ENCODE measurements around the gene MAPKAPK3. TPM values are rescaled to one million over a fixed set of nuclear protein-coding genes. Genes with fewer than 3 reads are reported as not detected.

MAPKAPK3 gene
- total and polyA plus RNA-seq, 2 experiments from 2014 or later, result 40.5 to 43.1 TPM

DNA sequence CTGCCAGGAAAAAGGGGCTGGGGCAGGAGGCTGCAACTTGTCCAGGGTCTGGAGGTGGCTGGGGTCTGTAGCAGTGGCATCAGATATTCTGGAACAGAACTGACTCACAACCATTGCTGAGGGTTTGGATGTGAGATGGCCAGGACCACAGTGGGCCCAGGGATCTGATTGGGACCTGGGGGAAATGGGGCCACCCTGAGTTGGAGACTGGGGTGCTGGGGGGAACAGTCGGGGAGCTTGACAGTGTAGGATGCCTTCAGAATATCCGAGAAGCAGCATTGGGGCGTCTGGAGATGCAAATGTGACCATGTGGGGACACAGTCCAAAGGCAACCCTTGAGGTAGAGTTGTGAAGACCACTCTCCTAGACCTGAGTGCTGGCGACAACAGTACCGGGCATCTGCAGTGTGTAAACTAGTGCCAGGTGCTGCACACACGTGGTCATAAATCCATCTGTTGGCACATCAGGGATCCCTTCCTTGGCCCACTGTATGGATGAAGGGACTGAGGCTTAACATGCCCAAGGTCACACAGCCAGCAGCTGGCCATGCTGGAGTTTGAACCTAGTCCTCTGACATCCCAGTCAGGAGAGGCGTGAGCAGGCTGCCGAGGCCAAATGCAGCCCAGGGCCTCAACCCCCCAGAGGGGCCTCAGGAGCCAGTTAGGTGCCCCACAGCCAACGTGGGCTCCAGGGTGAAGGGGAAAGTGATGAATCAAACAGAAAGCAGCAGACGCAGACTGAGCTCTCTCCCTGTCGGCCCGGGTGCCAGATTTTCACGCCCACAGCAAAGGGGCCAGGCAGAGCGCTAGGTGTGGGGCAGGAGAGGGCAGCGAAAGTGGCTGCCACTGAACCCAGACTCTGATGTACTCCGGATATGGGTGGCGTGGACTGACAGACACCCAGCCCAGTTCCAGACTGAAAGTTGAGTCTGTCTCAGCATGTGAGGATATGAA is 28.9 kb upstream of the MAPKAPK3 start:
- Histone ChIP-seq H4K20me1 (ENCODE audit: insufficient read depth, poor library complexity, severe bottlenecking) (no peaks in the 10 kb centered on the region), H3K27me3 (no peaks in the 10 kb centered on the region), H3K9me2 (replicated peaks; ENCODE audit: insufficient read depth) (no peaks in the 10 kb centered on the region), H2AFZ (no peak overlapping the region), H3K9me3 (ENCODE audit: low read depth) (no peaks in the 10 kb centered on the region), H3K27ac (peak overlapping the region; percentile 5), H3K79me2 (no peaks in the 10 kb centered on the region), H3K4me3 (no peak overlapping the region), H3K4me2 (no peak overlapping the region), H3K4me1 (ENCODE audit: insufficient read depth) (peaks cover 4% of the 10 kb centered on the region), H3K36me3 (replicated peaks; ENCODE audit: insufficient read depth, low read depth) (no peaks in the 10 kb centered on the region)
- TF ChIP-seq, protein P1, sequence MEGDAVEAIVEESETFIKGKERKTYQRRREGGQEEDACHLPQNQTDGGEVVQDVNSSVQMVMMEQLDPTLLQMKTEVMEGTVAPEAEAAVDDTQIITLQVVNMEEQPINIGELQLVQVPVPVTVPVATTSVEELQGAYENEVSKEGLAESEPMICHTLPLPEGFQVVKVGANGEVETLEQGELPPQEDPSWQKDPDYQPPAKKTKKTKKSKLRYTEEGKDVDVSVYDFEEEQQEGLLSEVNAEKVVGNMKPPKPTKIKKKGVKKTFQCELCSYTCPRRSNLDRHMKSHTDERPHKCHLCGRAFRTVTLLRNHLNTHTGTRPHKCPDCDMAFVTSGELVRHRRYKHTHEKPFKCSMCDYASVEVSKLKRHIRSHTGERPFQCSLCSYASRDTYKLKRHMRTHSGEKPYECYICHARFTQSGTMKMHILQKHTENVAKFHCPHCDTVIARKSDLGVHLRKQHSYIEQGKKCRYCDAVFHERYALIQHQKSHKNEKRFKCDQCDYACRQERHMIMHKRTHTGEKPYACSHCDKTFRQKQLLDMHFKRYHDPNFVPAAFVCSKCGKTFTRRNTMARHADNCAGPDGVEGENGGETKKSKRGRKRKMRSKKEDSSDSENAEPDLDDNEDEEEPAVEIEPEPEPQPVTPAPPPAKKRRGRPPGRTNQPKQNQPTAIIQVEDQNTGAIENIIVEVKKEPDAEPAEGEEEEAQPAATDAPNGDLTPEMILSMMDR (IDR thresholded peaks at IDR 0.05; ENCODE audit: poor library complexity), result no peak
- TF ChIP-seq EZH2phosphoT487 (IDR thresholded peaks at IDR 0.05; ENCODE audit: low read depth, severe bottlenecking, unreplicated experiment) (no peak), EZH2 (IDR thresholded peaks at IDR 0.05; ENCODE audit: borderline replicate concordance) (no peak)
- no peak for DNase-seq (ENCODE audit: low spot score)
- 71% methylated on average over 17 of the region's 17 CpGs for WGBS (ENCODE audit: low lambda C conversion rate, missing lambda C conversion rate)

DNA sequence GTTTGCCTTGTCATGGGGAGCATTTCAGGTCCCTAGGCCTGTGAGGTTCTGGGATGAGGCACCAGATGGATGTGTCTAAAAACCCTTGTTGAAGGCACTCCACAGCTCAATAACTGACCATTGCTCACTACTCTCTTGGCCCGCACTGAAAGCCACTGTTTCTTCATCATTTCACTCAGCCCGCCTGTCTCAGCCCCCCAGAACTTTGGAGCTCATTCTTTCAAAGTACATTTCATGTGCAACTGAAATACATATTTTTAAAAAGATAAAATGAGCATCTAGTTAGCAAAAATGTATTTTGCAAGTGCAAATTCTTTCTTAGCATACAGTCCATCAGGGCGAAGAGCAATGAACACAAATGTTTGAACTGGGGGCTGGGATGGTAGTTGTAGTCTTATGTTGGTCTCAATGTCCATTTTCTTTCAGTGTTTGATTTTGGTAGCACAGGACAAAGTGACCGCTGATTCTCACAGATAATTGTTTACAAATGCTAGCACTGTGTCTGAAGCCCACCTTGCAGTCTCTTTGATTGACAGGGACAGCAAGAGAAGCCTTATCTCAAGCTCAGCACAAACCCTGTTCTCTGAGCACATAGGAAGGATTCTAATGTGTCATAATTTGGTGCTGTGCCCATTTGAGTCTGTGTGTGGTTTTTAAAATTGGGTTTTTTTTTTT is 28.1 kb upstream of the MAPKAPK3 start:
- H3K4me1 ChIP-seq (ENCODE audit: insufficient read depth), result peaks cover 4% of the 10 kb centered on the region
- 77% methylated on average over 4 of the region's 4 CpGs for WGBS (ENCODE audit: low lambda C conversion rate, missing lambda C conversion rate)
- no peaks in the 10 kb centered on the region for H4K20me1 ChIP-seq (ENCODE audit: insufficient read depth, poor library complexity, severe bottlenecking)
- no peaks in the 10 kb centered on the region for H3K9me3 ChIP-seq (ENCODE audit: low read depth)
- no peak for TF ChIP-seq EZH2phosphoT487 (IDR thresholded peaks at IDR 0.05; ENCODE audit: low read depth, severe bottlenecking, unreplicated experiment)
- TF ChIP-seq EZH2 (IDR thresholded peaks at IDR 0.05; ENCODE audit: borderline replicate concordance), result no peak
- TF ChIP-seq, protein P1 (IDR thresholded peaks at IDR 0.05; ENCODE audit: poor library complexity), result no peak
- H3K4me2 ChIP-seq, result no peak overlapping the region
- H3K36me3 ChIP-seq (replicated peaks; ENCODE audit: insufficient read depth, low read depth), result no peaks in the 10 kb centered on the region
- H3K27me3 ChIP-seq, result no peaks in the 10 kb centered on the region
- peak overlapping the region; percentile 30 for H3K27ac ChIP-seq
- DNase-seq (ENCODE audit: low spot score), result no peak
- no peak overlapping the region for H3K4me3 ChIP-seq
- H2AFZ ChIP-seq, result no peak overlapping the region
- H3K9me2 ChIP-seq (replicated peaks; ENCODE audit: insufficient read depth), result no peaks in the 10 kb centered on the region
- no peaks in the 10 kb centered on the region for H3K79me2 ChIP-seq

DNA sequence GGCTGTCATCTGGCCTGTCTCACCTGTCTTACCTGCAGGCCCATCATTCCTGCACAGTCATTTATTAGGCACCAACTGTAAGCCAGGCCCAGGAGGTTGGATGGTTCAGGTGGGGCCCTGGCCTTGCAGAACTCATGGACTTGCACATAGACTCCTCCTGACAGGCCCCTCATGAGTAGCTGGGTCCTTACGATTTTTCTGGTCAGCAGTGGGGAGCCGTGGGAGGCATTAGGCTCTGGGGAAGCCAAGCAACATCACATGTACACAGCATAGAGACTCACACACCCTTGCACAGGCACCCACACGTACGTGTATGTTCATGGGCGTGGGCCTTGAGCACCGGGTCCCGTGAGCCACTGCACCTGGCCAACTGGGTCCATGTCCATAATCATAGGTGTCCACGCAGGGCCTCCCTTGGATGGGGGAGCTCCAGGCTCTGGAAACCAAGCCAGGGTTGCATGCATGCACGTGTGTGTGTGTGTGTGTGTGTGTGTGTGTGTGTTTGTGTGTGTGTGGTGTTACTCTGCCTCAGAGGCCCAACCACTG is 25.7 kb upstream of the MAPKAPK3 start:
- H3K4me3 ChIP-seq, result no peak overlapping the region
- no peak for DNase-seq (ENCODE audit: low spot score)
- H3K79me2 ChIP-seq, result no peaks in the 10 kb centered on the region
- H4K20me1 ChIP-seq (ENCODE audit: insufficient read depth, poor library complexity, severe bottlenecking), result no peaks in the 10 kb centered on the region
- H3K4me2 ChIP-seq, result no peak overlapping the region
- no peak overlapping the region for H3K27ac ChIP-seq
- H3K4me1 ChIP-seq (ENCODE audit: insufficient read depth), result peaks cover 4% of the 10 kb centered on the region
- no peaks in the 10 kb centered on the region for H3K27me3 ChIP-seq
- H3K9me3 ChIP-seq (ENCODE audit: low read depth), result no peaks in the 10 kb centered on the region
- no peak for TF ChIP-seq EZH2 (IDR thresholded peaks at IDR 0.05; ENCODE audit: borderline replicate concordance)
- TF ChIP-seq EZH2phosphoT487 (IDR thresholded peaks at IDR 0.05; ENCODE audit: low read depth, severe bottlenecking, unreplicated experiment), result no peak
- TF ChIP-seq, protein P1 (IDR thresholded peaks at IDR 0.05; ENCODE audit: poor library complexity), result no peak
- no peak overlapping the region for H2AFZ ChIP-seq
- no peaks in the 10 kb centered on the region for H3K9me2 ChIP-seq (replicated peaks; ENCODE audit: insufficient read depth)
- H3K36me3 ChIP-seq (replicated peaks; ENCODE audit: insufficient read depth, low read depth), result no peaks in the 10 kb centered on the region
- WGBS (ENCODE audit: low lambda C conversion rate, missing lambda C conversion rate), result 79% methylated on average over 9 of the region's 9 CpGs

Data from hepatocyte (in vitro differentiated cells).